Measurements from ENCODE around the gene LPCAT3.
"Not testable (repeated sequence)": the region's sequence is repeated elsewhere in the genome, so short reads cannot be mapped to it uniquely, and the experiment has no call there.

LPCAT3 gene

GRCh38 chr12:7018350-7019042 lies at the start of gene LPCAT3:
TSS of gene LPCAT3 (minus strand) at chr12:7018476. CDS start at chr12:7018424, 52 bp downstream.
- peak; percentile 98 for DNase-seq (ENCODE audit: low spot score)

GRCh38 chr12:7067096-7067495 lies 48.8 kb upstream of the LPCAT3 start:
- no peak for DNase-seq (ENCODE audit: low spot score)

- no peak for DNase-seq (ENCODE audit: low spot score)
Observed at GRCh38 chr12:7066596-7066995, 48.3 kb upstream of the LPCAT3 start.

- no peak for DNase-seq (ENCODE audit: low spot score)
Observed at GRCh38 chr12:7065073-7065623, 46.9 kb upstream of the LPCAT3 start.

GRCh38 chr12:7064516-7064915 lies 46.2 kb upstream of the LPCAT3 start:
- no peak for DNase-seq (ENCODE audit: low spot score)

GRCh38 chr12:7061596-7061995 lies 43.3 kb upstream of the LPCAT3 start:
- DNase-seq (ENCODE audit: low spot score) = no peak

GRCh38 chr12:7061138-7061537 lies 42.9 kb upstream of the LPCAT3 start:
- DNase-seq (ENCODE audit: low spot score) = no peak

- peak; percentile 95 for DNase-seq (ENCODE audit: low spot score)
Observed at GRCh38 chr12:7060353-7060954, 42.2 kb upstream of the LPCAT3 start, which contains the start of gene C1S. TSS of gene C1S (plus strand) at chr12:7060718. CDS start at chr12:7061913, 1,195 bp downstream.

- DNase-seq (ENCODE audit: low spot score) = no peak
Observed at GRCh38 chr12:7059780-7060179, 41.5 kb upstream of the LPCAT3 start.

GRCh38 chr12:7058850-7059395 lies 40.6 kb upstream of the LPCAT3 start:
- DNase-seq (ENCODE audit: low spot score) = no peak

- no peak for DNase-seq (ENCODE audit: low spot score)
Observed at GRCh38 chr12:7058163-7058845, 40.0 kb upstream of the LPCAT3 start.

- not testable (repeated sequence) for DNase-seq (ENCODE audit: low spot score)
Observed at GRCh38 chr12:7055736-7056135, 37.5 kb upstream of the LPCAT3 start.

- DNase-seq (ENCODE audit: low spot score) = no peak
Observed at GRCh38 chr12:7054925-7055324, 36.6 kb upstream of the LPCAT3 start.

- not testable (repeated sequence) for DNase-seq (ENCODE audit: low spot score)
Observed at GRCh38 chr12:7049973-7050372, 31.7 kb upstream of the LPCAT3 start.

GRCh38 chr12:7049445-7049951 lies 31.2 kb upstream of the LPCAT3 start:
- not testable (repeated sequence) for DNase-seq (ENCODE audit: low spot score)

GRCh38 chr12:7047306-7047705 lies 29.0 kb upstream of the LPCAT3 start:
- no peak for DNase-seq (ENCODE audit: low spot score)

- DNase-seq (ENCODE audit: low spot score) = no peak
Observed at GRCh38 chr12:7046383-7047105, 28.3 kb upstream of the LPCAT3 start.

GRCh38 chr12:7045913-7046312 lies 27.6 kb upstream of the LPCAT3 start:
- DNase-seq (ENCODE audit: low spot score) = no peak

GRCh38 chr12:7042842-7043241 lies 24.6 kb upstream of the LPCAT3 start:
- peak; percentile 52 for DNase-seq (ENCODE audit: low spot score)

- DNase-seq (ENCODE audit: low spot score) = no peak
Observed at GRCh38 chr12:7039403-7039802, 21.1 kb upstream of the LPCAT3 start.

- no peak for DNase-seq (ENCODE audit: low spot score)
Observed at GRCh38 chr12:7038591-7038990, 20.3 kb upstream of the LPCAT3 start.

- not testable (repeated sequence) for DNase-seq (ENCODE audit: low spot score)
Observed at GRCh38 chr12:7037411-7037810, 19.1 kb upstream of the LPCAT3 start.

All from hepatic stellate cell (primary cell).